ENCODE data around the gene DEFB131B. TPM values are rescaled to one million over a fixed set of nuclear protein-coding genes. Genes with fewer than 3 reads are reported as not detected.
"Not testable (repeated sequence)": the region's sequence is repeated elsewhere in the genome, so short reads cannot be mapped to it uniquely, and the experiment has no call there.

The DEFB131B gene
- total and polyA plus RNA-seq, 2 experiments from 2014 or later: not detected

DNA sequence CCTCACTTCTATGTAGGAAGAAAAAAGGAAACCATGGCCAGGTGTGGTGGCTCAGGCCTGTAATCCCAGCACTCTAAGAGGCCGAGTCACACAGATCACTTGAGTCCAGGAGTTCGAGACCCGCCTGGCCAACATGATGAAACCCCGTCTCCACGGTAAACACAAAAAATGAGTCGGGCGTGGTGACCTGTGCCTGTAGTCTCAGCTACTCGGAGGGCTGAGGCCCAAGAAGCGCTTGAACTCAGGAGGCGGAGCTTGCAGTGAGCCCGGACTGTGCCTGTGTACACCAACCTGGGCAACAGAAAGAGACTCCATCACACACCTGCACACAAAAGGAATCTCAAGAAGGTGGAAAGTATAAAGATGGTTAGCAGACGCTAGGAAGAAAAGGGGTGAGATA, 17.7 kb downstream of the DEFB131B start:
- H4K20me1 ChIP-seq (ENCODE audit: insufficient read depth): no peaks in the 10 kb centered on the region
- TF ChIP-seq EZH2 (IDR thresholded peaks at IDR 0.05; ENCODE audit: insufficient read depth, poor library complexity, severe bottlenecking) (no peak), EZH2phosphoT487 (IDR thresholded peaks at IDR 0.05; ENCODE audit: insufficient read depth, low read depth) (no peak)
- H3K9me2 ChIP-seq (ENCODE audit: insufficient read depth): no peaks in the 10 kb centered on the region
- no peak overlapping the region for H3K4me2 ChIP-seq (ENCODE audit: unreplicated experiment)
- H3K9me3 ChIP-seq (ENCODE audit: low read depth): no peaks in the 10 kb centered on the region
- no peak overlapping the region for H2AFZ ChIP-seq
- H3K9ac ChIP-seq: no peak overlapping the region
- H3K36me3 ChIP-seq (ENCODE audit: low read depth): no peaks in the 10 kb centered on the region
- H3K27ac ChIP-seq: no peak overlapping the region
- no peak overlapping the region for H3K4me3 ChIP-seq
- no peaks in the 10 kb centered on the region for H3F3A ChIP-seq (ENCODE audit: insufficient read depth)
- H3K27me3 ChIP-seq (replicated peaks; ENCODE audit: insufficient read depth): no peaks in the 10 kb centered on the region
- no peaks in the 10 kb centered on the region for H3K4me1 ChIP-seq (ENCODE audit: insufficient read depth)
- in situ Hi-C loops (cut with MboI): no loop called here
- no peaks in the 10 kb centered on the region for H3K79me2 ChIP-seq (ENCODE audit: insufficient read depth)
- WGBS, 2 experiments (ENCODE audit: low coverage in 1 of 2, low lambda C conversion rate in 2 of 2, missing lambda C conversion rate in 2 of 2): 93 to 97% methylated on average over 11 to 12 of the region's 12 CpGs
- DNase-seq: no peak

DNA sequence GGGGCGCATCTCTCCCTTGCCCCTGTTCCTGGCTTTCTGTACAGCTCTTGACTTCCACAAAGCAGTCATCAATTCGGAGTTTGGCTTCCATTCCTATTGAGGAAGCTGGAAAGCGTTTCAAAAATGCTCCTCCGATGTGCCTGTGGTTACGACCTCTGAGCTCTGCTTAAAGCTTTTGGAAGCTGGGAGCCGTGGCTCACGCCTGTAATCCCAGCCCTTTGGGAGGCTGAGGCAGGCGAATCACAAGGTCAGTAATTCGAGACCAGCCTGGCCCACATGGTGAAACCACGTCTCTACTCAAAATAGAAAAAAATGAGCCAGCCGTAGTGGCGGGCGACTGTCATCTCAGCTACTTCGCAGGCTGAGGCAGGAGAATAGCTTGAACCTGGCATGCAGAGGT, 22.9 kb downstream of the DEFB131B start:
- H2AFZ ChIP-seq; H3K27ac ChIP-seq; H4K20me1 ChIP-seq (ENCODE audit: insufficient read depth); H3F3A ChIP-seq (ENCODE audit: insufficient read depth); H3K9me2 ChIP-seq (ENCODE audit: insufficient read depth); H3K79me2 ChIP-seq (ENCODE audit: insufficient read depth); H3K9me3 ChIP-seq (ENCODE audit: low read depth); H3K27me3 ChIP-seq (replicated peaks; ENCODE audit: insufficient read depth); in situ Hi-C loops (cut with MboI); H3K4me1 ChIP-seq (ENCODE audit: insufficient read depth); H3K36me3 ChIP-seq (ENCODE audit: low read depth); H3K4me2 ChIP-seq (ENCODE audit: unreplicated experiment); H3K4me3 ChIP-seq; H3K9ac ChIP-seq: not testable (repeated sequence)
- WGBS, 2 experiments (ENCODE audit: low coverage in 1 of 2, low lambda C conversion rate in 2 of 2, missing lambda C conversion rate in 2 of 2): 78 to 79% methylated on average over 14 of the region's 14 CpGs
- DNase-seq: peak; percentile 3

DNA sequence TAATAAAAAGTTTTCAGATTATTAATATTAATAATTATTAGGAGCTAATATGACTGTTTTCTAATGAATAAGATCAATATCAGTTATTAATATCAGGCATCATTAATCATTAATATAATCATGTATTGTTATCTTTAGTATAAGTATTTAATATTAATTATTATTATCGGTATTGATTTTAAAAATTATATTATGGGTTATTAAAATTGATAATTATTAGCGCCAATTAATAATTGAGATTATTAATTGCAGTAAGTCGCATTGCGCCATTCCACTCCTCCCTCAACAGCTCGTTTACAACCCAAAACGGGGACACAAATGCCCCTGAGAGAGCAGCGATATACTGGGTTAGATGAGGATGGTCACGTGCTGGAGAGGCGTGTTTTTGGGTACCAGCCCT, 30.0 kb downstream of the DEFB131B start:
- Histone ChIP-seq H3K4me2 (ENCODE audit: unreplicated experiment) (no peak overlapping the region), H3K4me1 (ENCODE audit: insufficient read depth) (peaks cover under 1% of the 10 kb centered on the region; the same call in 1 of the 2 replicates), H3K27ac (no peak overlapping the region), H3F3A (ENCODE audit: insufficient read depth) (0 out of 2 replicates have a peak, but pooled peaks cover under 1% of the 10 kb centered on the region), H2AFZ (no peak overlapping the region), H3K9ac (no peak overlapping the region), H4K20me1 (ENCODE audit: insufficient read depth) (no peaks in the 10 kb centered on the region), H3K9me2 (ENCODE audit: insufficient read depth) (no peaks in the 10 kb centered on the region), H3K79me2 (ENCODE audit: insufficient read depth) (no peaks in the 10 kb centered on the region), H3K9me3 (ENCODE audit: low read depth) (no peaks in the 10 kb centered on the region), H3K4me3 (no peak overlapping the region), H3K27me3 (replicated peaks; ENCODE audit: insufficient read depth) (no peaks in the 10 kb centered on the region), H3K36me3 (ENCODE audit: low read depth) (no peaks in the 10 kb centered on the region)
- WGBS, 2 experiments (ENCODE audit: low coverage in 1 of 2, low lambda C conversion rate in 2 of 2, missing lambda C conversion rate in 2 of 2): 89 to 93% methylated on average over 9 of the region's 9 CpGs
- TF ChIP-seq EZH2phosphoT487 (IDR thresholded peaks at IDR 0.05; ENCODE audit: insufficient read depth, low read depth) (no peak), EZH2 (IDR thresholded peaks at IDR 0.05; ENCODE audit: insufficient read depth, poor library complexity, severe bottlenecking) (no peak)
- in situ Hi-C loops (cut with MboI): no loop called here
- DNase-seq: no peak

DNA sequence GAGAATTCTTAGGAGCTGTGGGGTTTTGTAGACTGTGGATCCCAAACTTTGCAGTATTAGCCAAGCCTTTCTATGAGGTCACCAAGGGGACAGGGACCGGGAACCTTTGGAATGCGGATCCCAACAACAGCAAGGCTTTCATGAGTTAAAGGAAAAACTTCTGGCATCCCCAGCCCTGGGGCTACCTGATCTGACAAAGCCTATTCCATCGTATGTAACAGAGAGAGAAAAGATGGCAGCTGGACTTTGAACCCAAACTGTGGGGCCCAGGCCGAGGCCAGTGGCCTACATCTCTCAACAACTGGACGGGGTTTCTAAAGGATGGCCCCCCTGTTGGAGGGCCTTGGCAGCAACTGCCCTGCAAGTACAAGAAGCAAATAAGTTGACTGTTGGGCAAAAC, 32.5 kb downstream of the DEFB131B start:
- H3K4me2 ChIP-seq (ENCODE audit: unreplicated experiment); H3K4me3 ChIP-seq; DNase-seq; H3K27me3 ChIP-seq (replicated peaks; ENCODE audit: insufficient read depth); H2AFZ ChIP-seq; H3K36me3 ChIP-seq (ENCODE audit: low read depth); H3K9me3 ChIP-seq (ENCODE audit: low read depth); H3K9me2 ChIP-seq (ENCODE audit: insufficient read depth); in situ Hi-C loops (cut with MboI); H3K9ac ChIP-seq; H3K79me2 ChIP-seq (ENCODE audit: insufficient read depth); H3K27ac ChIP-seq; H4K20me1 ChIP-seq (ENCODE audit: insufficient read depth): not testable (repeated sequence)
- peaks cover 19% of the 10 kb centered on the region for H3F3A ChIP-seq (ENCODE audit: insufficient read depth)
- peaks cover 15% of the 10 kb centered on the region for H3K4me1 ChIP-seq (ENCODE audit: insufficient read depth)
- 97% methylated on average over 5 of the region's 5 CpGs for WGBS, 2 experiments (ENCODE audit: low coverage in 1 of 2, low lambda C conversion rate in 2 of 2, missing lambda C conversion rate in 2 of 2)

DNA sequence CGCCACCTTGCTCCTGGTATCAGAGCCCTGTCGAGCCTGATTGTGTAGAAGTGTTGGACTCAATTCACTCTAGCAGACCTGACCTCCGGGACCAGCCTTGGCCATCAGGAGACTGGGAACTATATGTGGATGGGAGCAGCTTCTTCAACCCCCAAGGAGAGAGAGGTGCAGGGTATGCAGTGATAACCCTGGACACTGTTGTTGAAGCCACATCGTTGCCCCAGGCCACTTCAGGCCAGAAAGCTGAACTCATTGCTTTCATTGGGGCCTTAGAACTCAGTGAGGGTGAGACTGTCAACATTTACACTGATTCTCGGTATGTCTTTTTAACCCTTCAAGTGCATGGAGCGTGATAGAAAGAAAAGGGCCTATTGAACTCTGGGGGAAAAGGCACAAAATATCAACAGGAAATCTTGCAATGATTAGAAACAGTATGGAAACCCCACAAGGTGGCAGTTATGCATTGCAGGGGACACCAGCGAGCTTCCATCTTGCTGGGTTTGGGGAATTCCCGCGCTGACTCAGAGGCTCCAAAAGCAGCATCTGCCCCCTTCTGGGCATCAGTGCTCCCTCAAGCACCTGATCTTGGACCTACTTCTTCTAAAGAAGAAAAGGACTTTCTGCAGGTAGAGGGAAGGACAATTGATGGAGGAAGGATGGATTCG, 33.2 kb downstream of the DEFB131B start:
- H2AFZ ChIP-seq; in situ Hi-C loops (cut with MboI); H3K27me3 ChIP-seq (replicated peaks; ENCODE audit: insufficient read depth); H3K79me2 ChIP-seq (ENCODE audit: insufficient read depth); H4K20me1 ChIP-seq (ENCODE audit: insufficient read depth); H3K9me3 ChIP-seq (ENCODE audit: low read depth); H3K36me3 ChIP-seq (ENCODE audit: low read depth); H3K4me3 ChIP-seq; H3K4me2 ChIP-seq (ENCODE audit: unreplicated experiment); H3K9ac ChIP-seq; DNase-seq; H3K27ac ChIP-seq; H3K9me2 ChIP-seq (ENCODE audit: insufficient read depth): not testable (repeated sequence)
- Histone ChIP-seq H3K4me1 (ENCODE audit: insufficient read depth) (peaks cover 15% of the 10 kb centered on the region), H3F3A (ENCODE audit: insufficient read depth) (peaks cover 19% of the 10 kb centered on the region)
- 92 to 94% methylated on average over 10 of the region's 10 CpGs for WGBS, 2 experiments (ENCODE audit: low coverage in 1 of 2, low lambda C conversion rate in 2 of 2, missing lambda C conversion rate in 2 of 2)

DNA sequence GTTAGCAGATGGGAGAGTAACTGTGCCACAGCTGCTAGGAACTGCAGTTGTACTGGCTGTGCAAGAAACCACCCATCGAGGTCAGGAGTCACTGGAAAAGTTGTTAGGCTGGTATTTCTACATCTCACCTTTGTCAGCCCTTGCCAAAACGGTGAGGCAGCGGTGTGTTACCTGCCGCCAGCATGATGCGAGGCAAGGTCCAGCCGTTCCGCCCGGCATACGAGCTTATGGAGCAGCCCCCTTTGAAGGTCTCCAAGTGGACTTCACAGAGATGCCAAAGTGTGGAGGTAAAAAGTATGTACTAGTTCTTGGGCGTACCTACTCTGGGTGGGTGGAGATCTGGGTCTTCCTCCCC, 33.7 kb downstream of the DEFB131B start:
- Histone ChIP-seq H3F3A (ENCODE audit: insufficient read depth) (peaks cover 19% of the 10 kb centered on the region), H3K4me1 (ENCODE audit: insufficient read depth) (peaks cover 15% of the 10 kb centered on the region)
- in situ Hi-C loops (cut with MboI); H3K4me2 ChIP-seq (ENCODE audit: unreplicated experiment); DNase-seq; H3K9ac ChIP-seq; H3K36me3 ChIP-seq (ENCODE audit: low read depth); H4K20me1 ChIP-seq (ENCODE audit: insufficient read depth); H2AFZ ChIP-seq; H3K4me3 ChIP-seq; H3K27ac ChIP-seq; H3K79me2 ChIP-seq (ENCODE audit: insufficient read depth); H3K9me2 ChIP-seq (ENCODE audit: insufficient read depth); H3K9me3 ChIP-seq (ENCODE audit: low read depth); H3K27me3 ChIP-seq (replicated peaks; ENCODE audit: insufficient read depth): not testable (repeated sequence)
- WGBS, 2 experiments (ENCODE audit: low coverage in 1 of 2, low lambda C conversion rate in 2 of 2, missing lambda C conversion rate in 2 of 2): 92 to 95% methylated on average over 10 of the region's 10 CpGs

Measured in GM23248 (cell line).